Hepatocyte (in vitro differentiated cells): ENCODE results near the gene SLAMF8. TPM values are rescaled to one million over a fixed set of nuclear protein-coding genes. Genes with fewer than 3 reads are reported as not detected.

Source experiments
- DNase-seq: peaks from one replicate; pipeline ENCODE4 v3.0.0-alpha.2; 2016; ENCODE audit warnings: low spot score
- H2AFZ ChIP-seq: fragments of 200-600 bp; sonication (generic); 2 replicates; pipeline ENCODE4 v1.6.0; 2016; ENCODE audit warnings: antibody characterized with exemption, mild to moderate bottlenecking
- H3K27ac ChIP-seq: fragments of 200-600 bp; sonication (generic); 2 replicates; pipeline ENCODE4 v1.5.1; 2016; ENCODE audit warnings: mild to moderate bottlenecking
- H3K27me3 ChIP-seq: fragments of 200-600 bp; sonication (generic); 2 replicates; pipeline ENCODE4 v1.6.1; 2016
- H3K36me3 ChIP-seq: fragments of 200-600 bp; sonication (generic); replicated peaks from 2 replicates; pipeline ENCODE4 v1.5.1; 2016; ENCODE audit warnings: low read depth; ENCODE audit not compliant: insufficient read depth
- H3K4me1 ChIP-seq: fragments of 200-600 bp; sonication (generic); 2 replicates; pipeline ENCODE4 v1.5.1; 2016; ENCODE audit warnings: mild to moderate bottlenecking, moderate library complexity; ENCODE audit not compliant: insufficient read depth
- H3K4me2 ChIP-seq: fragments of 200-600 bp; sonication (generic); 2 replicates; pipeline ENCODE4 v1.6.0; 2016
- H3K4me3 ChIP-seq: fragments of 200-600 bp; sonication (generic); 2 replicates; pipeline ENCODE4 v1.5.1; 2016; ENCODE audit warnings: mild to moderate bottlenecking
- H3K79me2 ChIP-seq: fragments of 200-600 bp; sonication (generic); 2 replicates; pipeline ENCODE4 v1.6.0; 2017; ENCODE audit warnings: mild to moderate bottlenecking
- H3K9me2 ChIP-seq: fragments of 200-600 bp; sonication (generic); replicated peaks from 2 replicates; pipeline ENCODE4 v1.6.0; 2017; ENCODE audit warnings: mild to moderate bottlenecking; ENCODE audit not compliant: insufficient read depth
- H3K9me3 ChIP-seq: fragments of 200-600 bp; sonication (generic); 2 replicates; pipeline ENCODE4 v1.5.1; 2016; ENCODE audit warnings: low read depth, mild to moderate bottlenecking
- H4K20me1 ChIP-seq: fragments of 200-600 bp; sonication (generic); 2 replicates; pipeline ENCODE4 v1.6.0; 2016; ENCODE audit warnings: mild to moderate bottlenecking; ENCODE audit not compliant: insufficient read depth, poor library complexity, severe bottlenecking
- CTCF ChIP-seq: fragments of 200-600 bp; sonication (generic); IDR thresholded peaks from 2 replicates; pipeline ENCODE4 v1.5.1; 2016; ENCODE audit warnings: antibody characterized with exemption, mild to moderate bottlenecking; ENCODE audit not compliant: poor library complexity
- EZH2 ChIP-seq: fragments of 200-600 bp; sonication (generic); IDR thresholded peaks from 2 replicates; pipeline ENCODE4 v1.6.1; 2016; ENCODE audit warnings: antibody characterized with exemption, mild to moderate bottlenecking, borderline replicate concordance
- EZH2phosphoT487 ChIP-seq: fragments of 200-600 bp; sonication (generic); IDR thresholded peaks from one replicate; pipeline ENCODE4 v1.6.1; 2018; ENCODE audit warnings: antibody characterized with exemption, mild to moderate bottlenecking, low read depth, moderate library complexity; ENCODE audit not compliant: unreplicated experiment, severe bottlenecking
- WGBS: methylation state at CpG from one replicate; pipeline ENCODE4 v1.1.6; 2016; ENCODE audit warnings: low lambda C conversion rate; ENCODE audit errors: missing lambda C conversion rate; 5-methylcytosine and 5-hydroxymethylcytosine counted together
- polyA plus RNA-seq: library from polyadenylated mRNA; unstranded; fragments of >200 nt; fragmentation: Nextera tagmentation; extraction: Ambion mirVana; gene quantifications from 2 replicates; pipeline ENCODE4 v1.2.1, GENCODE V29; 2016
- total RNA-seq: library from RNA; depleted of rRNA; stranded (reverse); fragments of >200 nt; gene quantifications from 2 replicates; pipeline ENCODE4 v1.2.3, GENCODE V29; 2014

The SLAMF8 gene
- total and polyA plus RNA-seq, 2 experiments from 2014 or later: 0.57 to 0.74 TPM

- Histone ChIP-seq H3K27ac (peak overlapping the region; percentile 90), H4K20me1 (no peaks in the 10 kb centered on the region), H3K27me3 (no peaks in the 10 kb centered on the region), H2AFZ (no peak overlapping the region), H3K4me2 (no peak overlapping the region), H3K4me3 (no peak overlapping the region), H3K9me2 (no peaks in the 10 kb centered on the region), H3K36me3 (no peaks in the 10 kb centered on the region), H3K79me2 (no peaks in the 10 kb centered on the region), H3K4me1 (peaks cover 9% of the 10 kb centered on the region), H3K9me3 (no peaks in the 10 kb centered on the region)
- no peak for DNase-seq
- no peak for TF ChIP-seq CTCF
- no peak for TF ChIP-seq EZH2phosphoT487
- no peak for TF ChIP-seq EZH2
- WGBS: 70% methylated on average over 4 of the region's 4 CpGs
Measured at GRCh38 chr1:159847231-159847630, 20.6 kb downstream of the SLAMF8 start.

GRCh38 chr1:159848326-159848725, 21.7 kb downstream of the SLAMF8 start:
- no peak for TF ChIP-seq CTCF
- TF ChIP-seq EZH2: no peak
- TF ChIP-seq EZH2phosphoT487: no peak
- WGBS: 31% methylated on average over 3 of the region's 3 CpGs
- Histone ChIP-seq H3K27ac (no peak overlapping the region), H3K4me2 (no peak overlapping the region), H3K9me2 (no peaks in the 10 kb centered on the region), H3K4me3 (no peak overlapping the region), H4K20me1 (no peaks in the 10 kb centered on the region), H3K9me3 (no peaks in the 10 kb centered on the region), H3K27me3 (no peaks in the 10 kb centered on the region), H3K79me2 (no peaks in the 10 kb centered on the region), H3K4me1 (peaks cover 13% of the 10 kb centered on the region), H3K36me3 (no peaks in the 10 kb centered on the region), H2AFZ (no peak overlapping the region)
- DNase-seq: no peak

DNA sequence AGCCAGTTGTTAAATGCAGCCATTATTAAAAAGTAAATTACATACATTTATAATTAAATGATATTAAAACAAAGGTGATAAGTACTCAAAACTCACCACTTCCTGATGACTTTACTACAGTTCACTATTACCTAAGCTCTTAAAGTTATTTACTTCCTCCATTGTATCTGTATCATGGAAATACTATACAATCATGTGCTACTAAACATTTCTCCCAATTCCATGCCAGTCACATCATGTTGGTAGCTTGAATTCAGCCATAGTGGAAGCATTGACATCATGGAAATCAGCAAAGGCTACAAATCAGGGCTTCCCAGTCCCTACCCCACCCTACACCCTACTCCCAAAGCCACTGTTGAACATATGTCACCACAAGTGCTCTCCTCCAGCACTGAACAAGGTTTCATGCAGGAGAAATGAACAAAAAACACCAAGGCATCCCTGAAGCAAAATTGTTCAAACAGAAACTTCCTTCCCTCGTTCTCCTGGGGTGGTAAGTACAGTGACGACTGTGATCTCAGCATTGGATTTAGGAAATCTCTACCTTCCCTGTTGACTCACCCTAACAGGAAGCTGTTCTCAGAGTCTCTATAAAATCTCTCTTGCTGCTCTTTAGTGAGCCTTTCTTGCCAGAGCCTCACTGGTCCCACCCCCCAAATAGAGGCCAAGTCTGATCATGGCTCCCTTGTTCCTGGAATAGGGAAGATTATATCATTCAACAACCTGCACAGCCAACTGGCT, 23.1 kb downstream of the SLAMF8 start:
- no peak overlapping the region for H2AFZ ChIP-seq
- 28% methylated on average over 2 of the region's 2 CpGs for WGBS
- no peak overlapping the region for H3K4me2 ChIP-seq
- H3K9me2 ChIP-seq: no peaks in the 10 kb centered on the region
- no peaks in the 10 kb centered on the region for H3K9me3 ChIP-seq
- no peaks in the 10 kb centered on the region for H4K20me1 ChIP-seq
- peaks cover 18% of the 10 kb centered on the region for H3K4me1 ChIP-seq
- no peaks in the 10 kb centered on the region for H3K36me3 ChIP-seq
- TF ChIP-seq CTCF (no peak), EZH2phosphoT487 (no peak), EZH2 (no peak)
- H3K27ac ChIP-seq: no peak overlapping the region
- no peaks in the 10 kb centered on the region for H3K27me3 ChIP-seq
- DNase-seq: no peak
- H3K79me2 ChIP-seq: no peaks in the 10 kb centered on the region
- no peak overlapping the region for H3K4me3 ChIP-seq

DNA sequence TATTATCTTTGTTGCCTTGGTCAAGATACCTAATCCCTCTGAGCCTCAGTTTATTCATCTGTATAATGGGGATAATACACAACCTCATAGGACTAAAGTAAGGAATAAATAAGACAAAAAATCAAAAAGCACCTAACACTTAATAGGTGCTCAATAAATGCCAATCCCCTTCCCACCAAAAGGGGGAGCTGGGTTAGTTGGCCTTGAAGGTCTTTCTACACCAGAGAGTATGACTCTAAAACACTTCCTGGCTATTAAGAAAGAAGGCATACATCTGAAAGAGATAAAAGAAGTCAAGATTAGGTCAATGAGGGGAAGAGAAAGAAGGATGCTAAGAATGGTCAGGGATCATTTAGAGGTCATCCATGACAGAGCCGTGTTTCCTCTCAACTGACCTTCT, 24.7 kb downstream of the SLAMF8 start:
- H3K36me3 ChIP-seq: no peaks in the 10 kb centered on the region
- no peaks in the 10 kb centered on the region for H3K9me3 ChIP-seq
- no peaks in the 10 kb centered on the region for H3K79me2 ChIP-seq
- WGBS: 100% methylated on average over 1 of the region's 1 CpG
- no peak overlapping the region for H3K4me2 ChIP-seq
- no peak overlapping the region for H3K27ac ChIP-seq
- no peaks in the 10 kb centered on the region for H3K9me2 ChIP-seq
- no peak for DNase-seq
- peaks cover 14% of the 10 kb centered on the region for H3K4me1 ChIP-seq
- H2AFZ ChIP-seq: no peak overlapping the region
- no peak overlapping the region for H3K4me3 ChIP-seq
- H3K27me3 ChIP-seq: no peaks in the 10 kb centered on the region
- TF ChIP-seq CTCF: no peak
- no peak for TF ChIP-seq EZH2
- TF ChIP-seq EZH2phosphoT487: no peak
- no peaks in the 10 kb centered on the region for H4K20me1 ChIP-seq
